Left cardiac atrium (tissue), 4 donors: Measurements from ENCODE around the gene EEF1AKMT3. TPM values are rescaled to one million over a fixed set of nuclear protein-coding genes. Genes with fewer than 3 reads are reported as not detected.
"Not testable (repeated sequence)": the region's sequence is repeated elsewhere in the genome, so short reads cannot be mapped to it uniquely, and the experiment has no call there.

Experiments used
- ATAC-seq, 2 donors: fragments of 200-7000 bp; cut with Tn5 transposase; one replicate each; pipeline ENCODE4 v1.9.1; 2020; ENCODE audit warnings: mild to moderate bottlenecking in 2 of 2, moderate library complexity in 2 of 2
- DNase-seq: peaks from one replicate; pipeline ENCODE4 v3.0.0-alpha.2; 2020
- intact Hi-C, 2 donors: fragments of 100-400 bp; cut with DNase I; formaldehyde crosslinking; loops; one replicate each; pipeline versions ENCODE4 v1.14.1 to v1.15.1; 2022 to 2023
- total RNA-seq, 2 donors: library from RNA; stranded (reverse); fragmentation: NEBNext Ultra II Directional; extraction: Animal tissue kit (Norgen Biotek cat#: 25700); gene quantifications; one replicate each; pipeline ENCODE4 v1.2.1, GENCODE V29; 2021
- donor health status: DM: no; HTN: yes; CAD: no.
- donor health status: DM: no; HTN: yes; CAD: no; lungs with severe emphysema.
- donor health status: DM: yes; HTN: yes; CAD: no.
- donor health status: Dilated cardiomyopathy.

EEF1AKMT3 gene
- total RNA-seq, 2 donors from 2014 or later = 2.9 to 3.3 TPM

DNA sequence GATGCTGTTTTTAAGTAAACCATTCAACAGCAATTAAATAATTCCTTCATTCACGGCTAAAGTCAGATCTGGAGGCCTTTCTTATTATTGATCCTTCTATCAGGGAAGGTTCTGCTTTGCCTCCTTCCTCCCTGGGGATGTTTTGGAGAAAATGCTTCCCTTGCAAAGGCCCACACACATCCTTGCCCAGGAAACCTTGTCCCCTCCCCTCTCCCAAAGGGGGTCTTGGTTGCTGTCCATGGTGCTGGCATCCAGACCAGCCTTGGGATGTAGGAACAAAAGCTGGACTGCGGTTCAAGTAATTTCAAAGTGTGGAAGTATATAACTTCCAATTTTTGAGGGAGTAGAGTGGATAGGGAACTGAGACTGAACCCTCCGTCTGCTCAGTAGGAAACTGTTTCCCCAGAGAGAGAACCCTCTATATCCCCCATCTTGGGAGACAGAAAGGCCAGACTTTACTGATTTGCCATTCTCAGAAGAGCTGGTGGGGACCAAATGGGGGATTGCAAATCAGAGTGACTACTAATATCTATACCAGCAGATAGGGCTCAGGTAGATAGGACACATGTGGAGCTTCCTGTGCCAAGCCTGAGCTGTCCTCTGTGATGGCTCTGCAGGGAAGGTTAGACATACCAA lies 11.9 kb upstream of the EEF1AKMT3 start:
- DNase-seq = no peak
- ATAC-seq = no peak
- intact Hi-C loops = no loop called here

DNA sequence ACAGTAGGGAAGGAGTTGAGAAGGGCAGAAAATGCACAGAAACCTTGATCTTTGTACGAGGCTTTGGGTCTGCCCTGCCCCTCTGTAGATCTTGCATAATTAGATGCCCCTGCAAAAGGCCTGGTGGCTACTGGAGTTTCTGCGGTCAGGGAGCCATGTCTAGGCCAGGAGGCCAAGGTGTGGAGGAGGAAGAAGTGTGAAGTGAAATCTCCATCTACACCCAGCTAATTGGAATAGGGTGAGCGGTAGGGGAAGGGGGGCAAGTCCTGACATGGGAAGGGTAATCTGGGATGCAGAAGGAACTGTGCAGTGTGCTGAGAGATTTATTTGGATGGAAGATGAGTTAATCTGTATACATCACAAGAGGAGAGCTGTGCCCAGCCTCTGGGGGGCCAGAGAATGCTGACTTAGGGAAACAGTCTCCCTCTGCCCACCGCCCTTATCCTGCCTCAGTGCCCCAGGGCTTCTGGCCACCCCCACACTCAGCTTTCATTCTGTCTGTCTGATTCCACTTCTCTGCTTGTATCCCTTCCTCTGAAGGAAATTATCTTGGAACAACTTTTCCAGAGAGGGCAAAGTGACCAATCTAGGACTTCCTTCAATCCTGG lies 10.9 kb upstream of the EEF1AKMT3 start:
- no peak for DNase-seq
- no peak for ATAC-seq
- intact Hi-C loops = no loop called here

DNA sequence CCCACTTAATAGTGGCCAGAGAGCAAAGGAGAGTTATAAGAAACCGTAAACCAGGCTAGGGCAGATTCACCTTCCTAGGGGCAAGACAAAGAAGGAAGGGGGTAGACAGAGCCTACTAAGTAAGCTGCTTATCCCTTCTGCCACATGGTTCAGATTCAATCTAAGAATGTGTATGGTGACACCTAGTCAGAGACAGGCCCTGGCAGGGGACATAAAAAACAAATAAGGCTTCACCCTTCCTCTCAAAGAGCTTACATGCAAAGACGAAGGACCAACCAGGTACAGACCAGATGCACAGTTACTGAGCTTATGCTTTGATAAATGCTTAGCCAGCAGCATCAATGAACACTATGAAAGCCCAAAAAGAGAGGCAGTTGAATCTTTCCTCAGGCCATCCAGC lies 10.0 kb upstream of the EEF1AKMT3 start:
- ATAC-seq (no peak), DNase-seq (no peak)
- intact Hi-C loops = no loop called here

DNA sequence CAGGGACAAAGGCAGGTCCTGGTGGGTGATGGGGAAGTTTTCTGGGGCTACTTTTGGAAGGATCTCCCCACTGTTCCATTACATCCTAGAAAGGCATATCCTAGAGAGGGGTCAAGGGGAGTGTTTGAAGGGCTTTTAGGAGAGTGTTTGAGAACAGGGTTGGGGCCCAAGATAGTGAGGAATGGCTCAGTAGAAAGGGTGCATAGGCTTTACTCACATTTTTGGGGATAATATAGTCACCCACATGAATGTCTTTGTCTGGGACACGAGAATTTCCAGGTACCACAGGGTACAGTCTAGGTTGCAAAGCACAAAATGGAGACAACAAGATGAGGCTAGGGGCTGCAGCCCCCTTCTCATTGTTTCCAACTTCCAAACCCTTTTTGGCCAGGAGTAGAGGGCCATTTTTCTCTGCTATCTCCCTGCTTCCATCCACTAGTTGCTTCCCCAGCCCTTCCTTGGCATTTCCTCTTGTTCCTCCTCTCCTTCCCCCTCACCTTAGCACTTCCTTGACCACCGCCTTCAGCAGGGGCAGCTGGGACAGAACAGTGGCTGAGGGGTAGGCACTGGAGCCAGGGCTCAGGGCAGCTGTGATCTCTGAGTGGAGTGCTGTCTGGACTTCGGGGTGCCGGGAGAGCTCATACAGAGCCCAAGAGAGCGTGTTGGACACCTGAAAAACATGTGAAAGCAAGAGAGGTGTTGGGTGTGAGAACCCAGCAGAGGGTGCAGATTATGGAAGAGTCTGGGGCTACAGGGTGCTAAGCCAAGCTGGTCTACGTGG lies 8.3 kb upstream of the EEF1AKMT3 start:
- ATAC-seq = no peak
- intact Hi-C loops = no loop called here
- no peak for DNase-seq

DNA sequence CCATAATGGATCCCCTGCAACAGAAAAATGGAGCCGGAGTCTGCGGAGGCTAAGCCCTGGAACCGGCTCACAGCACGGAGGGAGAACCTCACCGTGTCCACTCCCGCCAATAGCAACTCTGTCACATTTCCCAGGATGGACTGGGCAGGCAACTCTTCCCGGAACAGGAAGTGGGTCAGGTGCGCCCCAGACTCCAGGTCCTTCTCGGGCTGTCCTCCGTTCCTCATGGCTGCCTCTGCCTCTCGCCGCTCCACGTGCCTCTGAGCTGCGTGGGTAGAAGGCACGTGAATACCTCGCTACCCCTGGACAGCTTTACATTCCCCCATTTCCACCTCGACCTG lies 7.8 kb upstream of the EEF1AKMT3 start:
- intact Hi-C loops = no loop called here
- peak in 1 of 2 donors; percentile 6 for ATAC-seq

DNA sequence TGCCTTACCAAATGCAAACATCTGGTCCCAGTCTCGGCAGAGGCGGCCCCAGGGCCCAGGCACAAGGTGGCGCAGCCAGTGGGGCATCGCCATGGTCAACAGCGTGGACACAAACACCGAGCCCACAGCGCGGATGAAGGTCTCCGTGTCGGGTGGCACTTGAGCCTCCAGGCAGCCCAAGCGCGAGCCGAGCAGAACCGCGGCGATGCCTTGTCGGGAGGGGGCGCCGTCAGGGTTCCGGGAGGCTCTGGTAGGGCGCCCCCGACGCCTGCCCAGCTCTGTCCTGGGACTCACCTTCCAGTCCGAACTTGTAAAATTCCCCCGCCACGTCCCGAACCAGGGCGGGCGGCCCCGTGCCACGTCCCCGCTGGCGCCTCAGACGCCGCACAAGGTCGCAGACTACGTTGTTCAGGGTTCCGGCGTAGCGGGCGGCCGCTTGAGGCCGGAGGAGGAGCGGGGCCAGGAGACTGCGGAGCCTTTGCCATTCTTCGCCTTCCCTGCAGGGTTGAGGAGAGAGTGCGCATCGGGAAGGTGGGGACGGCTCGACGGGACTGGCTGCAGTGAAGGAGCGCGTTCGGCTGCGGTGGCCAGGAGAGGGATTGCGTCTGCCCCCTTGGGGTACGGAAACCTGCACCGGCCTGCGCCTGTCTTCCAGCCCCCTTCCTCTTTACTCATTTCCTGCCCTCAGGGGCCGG lies 7.3 kb upstream of the EEF1AKMT3 start:
- intact Hi-C loops = no loop called here
- ATAC-seq (peak; percentile 51 to 62), DNase-seq (peak; percentile 47)

More for the DNA sequence above, 7.8 kb upstream of the EEF1AKMT3 start:
- DNase-seq = no peak

DNA sequence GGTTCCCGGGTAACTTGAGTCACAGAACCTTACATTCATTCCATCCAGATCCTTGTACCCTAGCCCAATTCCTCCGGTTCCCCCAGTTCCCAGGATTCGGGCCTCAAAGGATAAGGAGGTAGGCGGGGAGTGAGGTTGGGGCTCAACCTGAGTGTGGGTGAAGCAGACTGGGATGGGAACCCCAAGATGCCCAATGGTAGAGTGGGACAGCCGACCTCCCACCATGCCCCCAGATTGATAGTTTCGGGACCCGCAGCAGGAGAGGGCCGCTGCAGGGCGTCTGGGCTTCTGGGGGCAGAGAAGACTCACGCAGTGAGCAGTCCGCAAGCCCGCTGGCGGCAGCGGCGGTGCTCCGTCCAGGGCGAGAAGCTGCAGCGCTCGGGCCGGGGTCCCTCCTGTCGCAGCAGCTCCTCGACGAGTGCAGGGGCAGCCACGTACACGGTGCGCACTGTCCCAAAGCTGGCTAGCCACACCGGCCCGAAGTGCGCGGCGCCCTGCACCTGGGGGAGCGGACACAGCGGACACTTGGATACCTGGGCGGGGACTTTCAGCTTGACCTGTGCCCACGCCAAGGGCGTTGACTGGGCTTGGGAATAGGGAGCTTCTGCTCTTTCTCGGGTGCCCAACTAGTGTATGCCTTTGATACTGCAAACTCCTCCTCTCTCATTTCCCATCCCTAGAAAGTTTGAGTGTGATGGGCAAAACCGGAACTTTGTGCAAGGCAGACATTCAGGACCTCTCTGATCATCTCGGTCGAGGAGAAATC lies 6.5 kb upstream of the EEF1AKMT3 start:
- intact Hi-C loops = no loop called here
- ATAC-seq = peak; percentile 13 to 26
- no peak for DNase-seq

DNA sequence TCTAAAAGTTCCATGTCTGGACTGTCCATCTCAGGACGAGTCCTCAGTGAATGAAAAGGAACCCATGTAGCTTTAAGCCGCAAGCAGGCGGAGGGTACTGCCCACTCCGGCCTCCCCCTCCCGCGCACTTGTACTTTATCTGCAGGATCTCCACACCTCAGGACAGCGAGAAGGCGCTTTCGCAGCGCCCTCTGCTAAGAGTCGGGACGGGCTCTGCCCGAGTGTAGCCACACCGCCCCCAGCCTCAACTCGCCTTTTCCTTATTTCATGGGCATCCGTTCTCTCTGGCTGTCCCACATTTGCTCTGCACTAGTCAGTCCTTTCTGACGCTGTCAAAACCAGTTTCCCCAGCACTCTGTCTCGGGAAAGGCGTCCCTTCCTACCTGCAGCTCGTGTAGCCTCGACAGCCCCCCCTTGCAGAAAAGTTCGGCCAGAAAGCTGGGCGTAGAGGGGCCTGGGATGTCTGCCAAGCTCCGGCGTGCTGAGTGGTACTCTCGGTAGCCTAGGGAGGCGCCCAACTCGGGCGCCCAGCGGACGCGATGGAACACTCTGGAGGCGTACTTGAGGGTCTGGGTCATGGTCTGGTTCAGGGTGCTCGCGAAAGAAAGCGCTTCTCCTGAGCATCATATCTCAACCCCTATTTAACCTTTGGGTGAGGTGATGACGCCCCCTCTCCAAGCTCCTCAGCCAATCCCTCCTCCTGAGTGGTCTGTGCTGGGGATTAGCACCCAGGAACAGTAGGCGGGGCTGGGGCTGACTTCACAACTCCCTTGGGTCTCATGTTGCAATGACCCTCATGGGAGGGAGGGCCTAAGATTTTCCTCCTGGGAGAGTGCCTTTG lies 5.7 kb upstream of the EEF1AKMT3 start, which contains the start of gene CYP27B1:
CYP27B1 (minus strand) TSS at position 615 of the 841 bp plus-strand sequence; CDS start at position 578, 37 bp downstream.
- peak; percentile 19 to 24 for ATAC-seq
- intact Hi-C loops = no loop called here
- DNase-seq = peak; percentile 49

DNA sequence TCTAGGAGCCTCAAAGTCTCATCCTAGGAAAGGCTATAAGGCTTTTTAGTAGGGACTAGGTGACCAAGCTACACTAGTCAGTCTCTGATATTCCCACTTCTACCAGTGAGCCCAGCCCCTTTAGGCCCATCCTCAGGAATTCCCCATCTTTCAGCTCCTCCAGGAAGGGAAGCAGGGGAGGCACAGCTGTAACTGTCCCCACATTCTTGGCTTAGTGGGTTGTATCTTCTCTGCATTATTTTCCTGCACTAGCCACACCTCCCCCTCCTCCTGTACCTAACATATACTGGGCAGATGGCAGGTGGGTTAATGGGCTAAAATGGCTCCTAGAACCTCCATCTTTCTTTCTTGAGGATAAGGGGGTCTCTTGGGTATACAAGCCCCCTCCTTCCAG lies 5.1 kb upstream of the EEF1AKMT3 start:
- intact Hi-C loops = no loop called here
- ATAC-seq (no peak), DNase-seq (no peak)

DNA sequence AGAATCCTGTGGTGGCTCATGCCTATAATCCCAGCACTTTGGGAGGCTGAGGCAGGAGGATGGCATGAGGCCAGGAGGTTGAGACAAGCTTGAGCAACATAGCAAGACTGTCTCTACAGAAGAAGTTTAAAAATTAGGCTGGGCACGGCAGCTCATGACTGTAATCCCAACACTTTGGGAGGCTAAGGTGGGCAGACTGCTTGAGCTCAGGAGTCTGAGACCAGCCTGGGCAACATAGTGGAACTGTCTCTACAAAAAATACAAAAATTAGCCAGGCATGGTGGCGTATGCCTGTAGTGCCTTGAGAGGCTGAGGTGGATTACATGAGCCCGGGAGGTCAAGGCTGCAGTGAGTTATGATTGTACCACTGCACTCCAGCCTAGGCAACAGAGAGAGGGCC lies 4.5 kb upstream of the EEF1AKMT3 start:
- no peak for ATAC-seq
- intact Hi-C loops = no loop called here
- no peak for DNase-seq

DNA sequence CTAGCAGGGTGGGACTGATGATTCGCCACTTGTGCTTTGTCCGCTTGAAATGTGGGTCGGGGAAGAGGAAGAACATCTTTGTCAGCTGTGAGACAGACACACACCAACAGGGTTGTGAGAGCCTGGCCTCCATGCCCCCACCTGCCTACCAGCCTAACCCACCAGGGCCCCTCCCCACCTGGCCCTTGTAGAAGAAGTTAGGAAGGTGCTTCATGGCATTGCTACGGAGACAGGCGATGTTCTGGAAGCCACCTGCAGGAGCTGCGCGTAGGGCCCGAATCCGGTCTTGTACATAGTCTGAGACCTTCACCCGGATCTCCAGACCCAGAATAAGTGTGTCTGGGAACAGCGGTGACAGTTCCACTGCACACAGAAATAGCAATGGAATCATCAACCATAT lies 2.8 kb upstream of the EEF1AKMT3 start:
- no peak for DNase-seq
- intact Hi-C loops = no loop called here

DNA sequence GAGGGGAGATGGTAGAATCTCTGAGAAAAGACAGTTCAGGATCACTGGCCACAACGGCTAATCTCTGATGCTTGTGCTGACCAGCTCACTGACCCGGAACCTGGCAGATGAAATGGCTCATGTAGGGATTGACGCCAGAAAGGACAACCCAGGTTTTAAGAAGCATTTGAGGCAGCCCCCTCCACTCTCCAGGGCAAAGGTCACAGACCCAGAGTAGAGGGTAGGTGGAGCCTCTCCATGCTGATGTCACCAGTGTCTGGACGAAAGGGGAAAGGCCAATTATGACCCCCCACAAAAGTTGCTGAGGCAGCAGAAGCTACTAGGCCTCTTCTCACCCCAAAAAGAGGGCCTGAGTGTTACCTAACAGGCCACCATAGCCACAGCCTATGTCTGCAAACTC lies 1.7 kb upstream of the EEF1AKMT3 start:
- DNase-seq (no peak), ATAC-seq (no peak)
- intact Hi-C loops = no loop called here

More for the DNA sequence above, 2.8 kb upstream of the EEF1AKMT3 start:
- ATAC-seq = no peak

DNA sequence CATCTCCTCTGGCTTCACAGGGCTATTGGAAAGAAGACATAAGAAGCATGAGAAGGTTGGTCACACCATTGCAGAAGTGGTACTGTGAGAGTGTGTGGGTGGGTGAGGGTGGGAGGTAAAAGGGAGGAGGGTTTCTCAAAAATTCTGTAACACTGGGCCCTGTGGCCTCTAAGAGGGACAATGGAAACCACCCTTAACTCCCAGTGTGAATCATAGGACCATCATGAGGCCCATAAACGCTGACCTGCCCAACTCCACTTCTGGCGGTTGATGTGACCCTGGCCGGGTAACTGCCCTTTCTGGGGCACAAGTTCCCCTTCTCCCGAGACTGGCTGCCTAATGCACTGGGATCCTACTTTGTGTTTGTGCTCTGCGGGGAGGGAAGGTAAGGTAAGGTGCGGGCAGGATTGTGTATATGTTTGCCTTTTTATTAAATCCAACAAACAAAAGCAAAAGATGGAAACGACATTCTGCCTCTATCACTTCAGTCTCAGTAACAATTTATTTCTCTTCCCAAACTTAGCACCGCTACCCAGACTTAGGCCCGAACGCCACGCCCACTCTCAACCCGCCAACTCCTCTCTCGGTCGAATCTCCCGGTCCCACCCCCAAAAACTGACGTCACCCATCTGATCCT lies 1.1 kb upstream of the EEF1AKMT3 start:
- intact Hi-C loops = no loop called here
- DNase-seq (peak; percentile 95), ATAC-seq (peak; percentile 83 to 85)

DNA sequence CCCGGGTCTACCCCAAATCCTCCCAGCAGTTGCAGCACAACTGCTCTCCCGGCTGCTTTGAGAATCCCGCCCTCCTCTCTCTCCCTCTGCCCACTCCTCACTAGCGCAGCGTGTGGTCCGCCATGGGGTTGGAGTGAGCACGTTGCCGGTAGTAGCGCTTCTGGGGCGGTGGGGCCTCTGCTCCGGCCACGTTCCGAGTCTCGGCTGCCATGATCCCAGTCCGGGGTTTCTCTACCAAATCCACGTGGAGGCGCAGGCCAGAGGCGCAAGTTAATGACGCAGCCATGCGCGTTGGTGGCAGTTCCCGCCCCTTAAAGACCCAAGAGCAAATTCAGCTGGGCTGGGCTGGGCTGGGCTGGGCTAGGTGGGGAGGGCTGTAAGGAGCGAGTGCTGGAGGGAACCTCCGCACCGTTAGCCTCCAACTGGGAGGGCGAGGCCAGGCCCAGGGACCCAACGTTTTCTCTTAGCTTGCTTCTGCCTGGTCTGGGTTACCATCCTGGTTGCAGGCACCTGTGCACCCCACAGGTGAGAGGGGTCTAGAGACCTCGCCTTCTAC lies 463 bp upstream of the EEF1AKMT3 start, which contains the start of gene METTL1:
METTL1 (minus strand) TSS at position 233 of the 556 bp plus-strand sequence; CDS start at position 211, 22 bp downstream.
- intact Hi-C loops = no loop called here
- DNase-seq (peak; percentile 96), ATAC-seq (peak; percentile 96)

DNA sequence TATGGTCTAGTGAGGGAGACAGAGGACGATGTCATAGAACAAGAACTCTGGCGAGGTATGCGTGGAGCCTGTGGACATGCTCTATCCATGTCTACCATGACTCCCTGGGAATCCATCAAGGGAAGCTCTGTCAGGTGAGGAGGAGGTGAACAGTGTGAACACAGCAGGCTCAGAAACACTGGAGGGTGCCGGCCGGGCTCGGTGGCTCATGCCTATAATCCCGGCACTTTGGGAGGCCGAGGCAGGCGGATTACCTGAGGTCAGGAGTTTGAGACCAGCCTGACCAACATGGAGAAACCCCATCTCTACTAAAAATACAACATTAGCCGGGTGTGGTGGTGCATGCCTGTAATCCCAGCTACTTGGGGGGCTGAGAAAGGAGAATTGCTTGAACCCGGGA lies 2.2 kb downstream of the EEF1AKMT3 start:
- intact Hi-C loops, ATAC-seq, DNase-seq: not testable (repeated sequence)

DNA sequence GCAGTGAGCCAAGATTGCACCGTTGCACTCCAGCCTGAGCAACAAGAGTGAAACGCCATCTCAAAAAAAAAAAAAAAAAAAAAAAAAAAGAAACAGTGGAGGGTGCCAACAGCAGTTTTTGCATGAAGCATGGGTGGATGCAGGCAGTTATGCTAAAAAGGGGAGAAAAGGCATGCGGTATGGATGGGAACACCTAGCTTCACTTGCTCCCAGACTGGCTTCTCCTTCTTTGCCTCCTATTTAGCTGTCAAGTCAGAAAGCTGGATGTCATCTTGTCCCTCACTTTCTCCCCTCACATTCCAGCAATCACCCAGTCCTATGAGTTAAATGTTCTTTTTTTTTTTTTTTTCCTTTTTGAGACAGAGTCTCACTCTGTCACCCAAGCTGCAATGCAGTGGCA lies 2.6 kb downstream of the EEF1AKMT3 start:
- ATAC-seq (no peak), DNase-seq (no peak)
- intact Hi-C loops = no loop called here

DNA sequence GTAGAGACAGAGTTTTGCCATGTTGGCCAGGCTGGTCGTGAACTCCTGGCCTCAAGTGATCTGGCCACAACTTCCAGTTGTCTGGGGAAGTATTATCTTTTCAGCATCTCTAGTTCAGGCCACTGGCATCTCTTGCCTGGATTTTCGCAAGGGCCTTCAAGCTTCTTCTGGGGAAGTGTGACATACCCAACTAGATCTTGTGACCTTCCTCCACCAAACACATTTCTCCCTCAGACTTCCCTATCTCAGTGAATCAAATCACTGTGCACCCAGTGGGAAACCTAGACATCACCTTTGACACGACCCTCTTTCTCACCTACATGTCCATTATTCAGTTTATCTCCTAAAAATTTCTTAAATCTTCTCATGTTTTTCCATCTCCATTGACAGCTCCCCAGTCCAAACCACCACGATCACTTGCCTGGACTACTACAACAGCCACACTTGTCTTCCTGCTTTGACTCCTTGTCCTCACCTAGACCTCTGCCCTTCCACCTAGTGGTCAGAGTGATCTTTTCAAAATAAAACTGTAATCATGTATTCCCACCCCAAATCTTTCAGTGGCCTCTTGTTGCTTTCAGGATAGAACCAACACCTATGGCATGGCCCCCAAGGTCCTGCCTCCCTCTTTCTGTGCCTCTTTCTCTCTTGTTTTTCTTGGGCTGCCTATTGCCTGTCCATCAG lies 3.3 kb downstream of the EEF1AKMT3 start:
- ATAC-seq (no peak), DNase-seq (no peak)

More for the DNA sequence above, 3.3 kb downstream of the EEF1AKMT3 start:
- intact Hi-C loops = no loop called here
